GM19452 (cell line): ENCODE data around the gene RAD51B.
"Not testable (repeated sequence)": the region's sequence is repeated elsewhere in the genome, so short reads cannot be mapped to it uniquely, and the experiment has no call there.

Source experiments
- ATAC-seq: cut with Tn5 transposase; IDR thresholded peaks from one replicate; pipeline ENCODE4 v1.9.1; 2021; ENCODE audit not compliant: unreplicated experiment

RAD51B gene

GRCh38 chr14:68198713-68199495, 379.3 kb downstream of the RAD51B start:
- no peak for ATAC-seq

GRCh38 chr14:68199554-68200151, 380.1 kb downstream of the RAD51B start:
- ATAC-seq, result no peak

- no peak for ATAC-seq
These were observed 384.3 kb downstream of the RAD51B start for GRCh38 chr14:68203871-68204270.

- no peak for ATAC-seq
These were observed 388.6 kb downstream of the RAD51B start for GRCh38 chr14:68208218-68208617.

- no peak for ATAC-seq
These were observed 389.2 kb downstream of the RAD51B start for GRCh38 chr14:68208626-68209317.

GRCh38 chr14:68210729-68211299, 391.2 kb downstream of the RAD51B start:
- ATAC-seq, result peak; percentile 88

GRCh38 chr14:68211421-68211820, 391.8 kb downstream of the RAD51B start:
- no peak for ATAC-seq

GRCh38 chr14:68211886-68212285, 392.3 kb downstream of the RAD51B start:
- no peak for ATAC-seq

- ATAC-seq, result no peak
These were observed 392.8 kb downstream of the RAD51B start for GRCh38 chr14:68212361-68212760.

GRCh38 chr14:68214431-68214830, 394.9 kb downstream of the RAD51B start:
- no peak for ATAC-seq

GRCh38 chr14:68215629-68216028, 396.1 kb downstream of the RAD51B start:
- no peak for ATAC-seq

GRCh38 chr14:68216079-68216478, 396.5 kb downstream of the RAD51B start:
- no peak for ATAC-seq

- no peak for ATAC-seq
These were observed 397.4 kb downstream of the RAD51B start for GRCh38 chr14:68216957-68217356.

- no peak for ATAC-seq
These were observed 398.3 kb downstream of the RAD51B start for GRCh38 chr14:68217791-68218340.

- no peak for ATAC-seq
These were observed 399.8 kb downstream of the RAD51B start for GRCh38 chr14:68219407-68219806.

GRCh38 chr14:68221046-68221445, 401.5 kb downstream of the RAD51B start:
- ATAC-seq, result not testable (repeated sequence)

GRCh38 chr14:68222154-68222553, 402.6 kb downstream of the RAD51B start:
- no peak for ATAC-seq

- no peak for ATAC-seq
These were observed 403.1 kb downstream of the RAD51B start for GRCh38 chr14:68222726-68223125.

- no peak for ATAC-seq
These were observed 404.1 kb downstream of the RAD51B start for GRCh38 chr14:68223631-68224030.

GRCh38 chr14:68225321-68225720, 405.7 kb downstream of the RAD51B start:
- ATAC-seq, result no peak

- no peak for ATAC-seq
These were observed 406.9 kb downstream of the RAD51B start for GRCh38 chr14:68226523-68226922.
